NCI-H2196 treated with DMSO at 0.1 percent for 48 hours (cell line): ENCODE data around the gene FBXO31.

Experiments
- DNase-seq: peaks from one replicate; lab custom pipeline; 2025; ENCODE audit not compliant: unreplicated experiment; lab: John Stamatoyannopoulos, UW

FBXO31 gene, protein sequence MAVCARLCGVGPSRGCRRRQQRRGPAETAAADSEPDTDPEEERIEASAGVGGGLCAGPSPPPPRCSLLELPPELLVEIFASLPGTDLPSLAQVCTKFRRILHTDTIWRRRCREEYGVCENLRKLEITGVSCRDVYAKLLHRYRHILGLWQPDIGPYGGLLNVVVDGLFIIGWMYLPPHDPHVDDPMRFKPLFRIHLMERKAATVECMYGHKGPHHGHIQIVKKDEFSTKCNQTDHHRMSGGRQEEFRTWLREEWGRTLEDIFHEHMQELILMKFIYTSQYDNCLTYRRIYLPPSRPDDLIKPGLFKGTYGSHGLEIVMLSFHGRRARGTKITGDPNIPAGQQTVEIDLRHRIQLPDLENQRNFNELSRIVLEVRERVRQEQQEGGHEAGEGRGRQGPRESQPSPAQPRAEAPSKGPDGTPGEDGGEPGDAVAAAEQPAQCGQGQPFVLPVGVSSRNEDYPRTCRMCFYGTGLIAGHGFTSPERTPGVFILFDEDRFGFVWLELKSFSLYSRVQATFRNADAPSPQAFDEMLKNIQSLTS

DNA sequence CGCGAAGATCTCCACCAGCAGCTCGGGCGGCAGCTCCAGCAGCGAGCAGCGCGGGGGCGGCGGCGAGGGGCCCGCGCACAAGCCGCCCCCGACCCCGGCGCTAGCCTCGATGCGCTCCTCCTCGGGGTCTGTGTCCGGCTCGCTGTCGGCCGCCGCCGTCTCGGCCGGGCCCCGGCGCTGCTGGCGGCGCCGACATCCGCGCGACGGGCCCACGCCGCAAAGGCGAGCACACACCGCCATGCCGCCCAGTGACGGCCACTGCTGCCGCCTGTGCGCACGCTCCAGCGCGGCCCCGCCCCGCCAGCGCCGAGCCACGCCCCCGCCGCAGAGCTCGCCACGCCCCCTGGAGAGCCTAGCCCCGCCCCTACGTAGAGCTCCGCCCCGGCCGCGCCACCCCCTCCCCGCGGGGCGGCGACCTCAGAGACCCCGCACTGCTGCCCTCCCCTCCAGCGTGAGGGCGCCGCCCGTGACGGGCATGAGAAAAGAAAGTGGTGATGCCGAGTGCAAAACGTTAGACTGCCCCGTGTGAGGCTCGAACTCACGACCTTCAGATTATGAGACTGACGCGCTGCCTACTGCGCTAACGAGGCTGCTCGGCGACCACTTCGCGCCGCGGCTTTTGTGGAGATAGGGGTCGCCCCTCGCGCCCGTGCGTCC is at the start of gene FBXO31:
TSS of gene FBXO31 (minus strand) at position 272 of the 657 bp plus-strand sequence. CDS start at position 240, 32 bp downstream.
- DNase-seq: peak; percentile 50

GRCh38 chr16:87432330-87432915 is 48.8 kb upstream of the FBXO31 start:
- DNase-seq: no peak

DNA sequence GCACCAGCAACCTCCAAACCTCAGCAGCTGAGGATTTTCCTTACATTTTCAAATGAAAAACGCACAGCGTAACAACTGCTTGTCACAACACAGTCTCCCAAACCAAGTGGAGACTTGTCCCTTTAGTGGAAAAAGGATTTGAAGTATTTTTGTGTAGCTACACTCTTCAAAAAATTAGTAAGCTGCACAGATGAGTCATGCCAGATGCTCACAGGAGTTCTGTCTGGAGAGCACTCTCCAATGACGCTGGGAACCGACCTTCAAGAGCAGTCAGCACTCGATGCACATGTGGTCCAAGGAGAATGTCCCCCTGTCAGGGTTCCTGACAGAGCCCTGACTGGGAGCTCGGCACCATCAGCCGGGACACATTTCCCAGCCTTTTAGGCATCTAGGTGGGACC is 48.4 kb upstream of the FBXO31 start:
- DNase-seq: no peak

DNA sequence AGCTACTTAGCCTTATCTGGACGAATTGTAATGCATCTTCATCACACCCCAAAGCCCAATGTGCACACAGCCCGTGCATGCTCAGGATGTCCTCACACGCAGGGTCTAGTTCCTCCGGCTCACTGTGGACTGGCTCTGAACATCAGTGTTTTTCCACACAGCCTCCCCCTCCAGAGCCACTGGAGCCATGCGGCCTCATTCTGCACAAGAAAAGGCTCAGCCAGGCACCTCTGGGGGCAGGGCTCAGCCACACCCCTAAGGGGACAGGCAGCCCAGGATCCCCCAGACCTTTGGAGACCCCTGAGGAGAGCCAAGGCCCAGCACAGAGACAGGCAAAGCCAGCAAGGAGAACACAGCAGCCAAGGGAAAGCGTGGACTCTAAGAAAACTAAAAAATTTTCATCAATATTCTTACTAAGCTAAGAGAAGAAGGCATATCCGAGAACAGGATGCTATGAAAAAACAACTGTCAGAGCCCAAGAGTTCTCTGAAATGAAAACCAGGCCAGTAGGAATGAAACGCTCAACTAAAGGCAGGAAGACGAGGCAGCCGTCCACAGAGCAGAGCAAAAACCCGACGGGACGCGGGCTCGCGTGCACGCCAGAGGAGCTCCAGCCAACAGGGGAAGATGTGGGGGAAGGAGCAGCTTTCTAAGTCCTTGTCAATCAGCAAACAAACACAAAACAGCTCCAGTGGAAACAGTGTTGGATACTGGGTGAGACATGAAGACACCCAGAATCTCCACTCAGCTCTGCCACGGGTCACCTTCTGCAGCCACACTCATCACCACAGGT is 43.0 kb upstream of the FBXO31 start:
- no peak for DNase-seq

DNA sequence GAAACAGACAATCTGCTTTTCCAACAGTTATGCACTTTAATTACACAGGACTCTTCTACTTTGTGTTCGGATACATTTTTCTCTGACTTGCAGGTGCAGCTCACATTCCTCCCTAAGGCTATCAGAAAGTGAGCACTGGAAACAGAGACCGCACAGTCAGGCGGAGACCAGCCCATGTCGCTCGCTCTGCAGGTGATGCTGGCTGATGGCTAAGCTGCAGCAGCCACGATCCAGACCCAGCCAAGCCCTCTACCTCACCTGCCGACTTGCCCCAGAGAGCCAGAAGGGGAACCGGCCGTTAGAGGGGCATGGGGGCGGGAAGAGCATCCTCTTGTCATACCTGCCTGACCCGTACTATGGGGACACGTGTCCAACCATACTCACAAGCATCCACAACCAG is 42.4 kb upstream of the FBXO31 start:
- no peak for DNase-seq

DNA sequence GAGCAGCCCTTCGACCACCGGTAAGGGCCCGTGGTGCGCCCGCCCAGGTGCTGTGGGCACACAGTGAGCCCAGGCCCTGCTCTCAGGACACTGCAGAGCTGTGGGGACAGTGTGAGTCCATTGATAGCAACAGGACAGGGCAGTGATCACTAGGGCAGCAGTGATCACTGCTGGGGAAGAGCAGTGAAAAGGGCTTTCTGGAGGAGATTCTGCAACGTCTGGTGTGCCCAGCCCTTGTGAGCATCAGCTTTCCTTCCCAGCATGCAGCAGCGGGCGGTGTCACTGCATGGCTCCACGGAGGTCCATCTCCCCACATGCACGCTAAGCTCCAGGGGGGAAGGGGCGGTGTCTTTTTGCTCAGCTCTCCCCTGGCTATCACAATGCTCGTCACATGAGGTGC is 40.7 kb upstream of the FBXO31 start:
- DNase-seq: no peak

GRCh38 chr16:87423429-87423828 is 39.9 kb upstream of the FBXO31 start:
- DNase-seq: no peak

GRCh38 chr16:87422106-87422505 is 38.5 kb upstream of the FBXO31 start:
- DNase-seq: no peak

- DNase-seq: no peak
Observed at GRCh38 chr16:87421003-87421912, 37.7 kb upstream of the FBXO31 start.

GRCh38 chr16:87420026-87421002 is 36.7 kb upstream of the FBXO31 start:
- no peak for DNase-seq

- DNase-seq: no peak
Observed at GRCh38 chr16:87418644-87419043, 35.1 kb upstream of the FBXO31 start.

GRCh38 chr16:87418216-87418615 is 34.6 kb upstream of the FBXO31 start:
- DNase-seq: no peak

GRCh38 chr16:87417528-87417910 is 33.9 kb upstream of the FBXO31 start:
- DNase-seq: no peak

GRCh38 chr16:87416826-87417527 is 33.4 kb upstream of the FBXO31 start:
- no peak for DNase-seq

GRCh38 chr16:87415441-87415840 is 31.9 kb upstream of the FBXO31 start:
- no peak for DNase-seq

DNA sequence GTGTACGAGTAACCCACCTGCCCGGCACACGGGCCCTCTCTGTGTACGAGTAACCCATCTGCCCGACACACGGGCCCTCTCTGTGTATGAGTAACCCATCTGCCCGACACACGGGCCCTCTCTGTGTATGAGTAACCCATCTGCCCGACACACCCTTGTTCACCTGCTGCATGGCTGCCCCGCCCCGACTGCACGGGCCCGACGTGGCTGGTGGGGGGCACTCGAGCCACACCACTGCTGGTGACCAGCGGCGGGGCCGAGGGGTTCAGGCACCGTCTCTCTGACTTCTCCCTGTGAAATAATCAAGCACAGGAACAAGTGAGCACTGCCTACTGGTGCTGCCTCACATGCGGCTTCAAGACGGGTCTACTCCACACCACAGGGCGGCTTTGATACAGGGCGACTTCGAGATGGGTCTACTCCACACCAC is 30.7 kb upstream of the FBXO31 start:
- no peak for DNase-seq

GRCh38 chr16:87412996-87413421 is 29.4 kb upstream of the FBXO31 start:
- DNase-seq: no peak

DNA sequence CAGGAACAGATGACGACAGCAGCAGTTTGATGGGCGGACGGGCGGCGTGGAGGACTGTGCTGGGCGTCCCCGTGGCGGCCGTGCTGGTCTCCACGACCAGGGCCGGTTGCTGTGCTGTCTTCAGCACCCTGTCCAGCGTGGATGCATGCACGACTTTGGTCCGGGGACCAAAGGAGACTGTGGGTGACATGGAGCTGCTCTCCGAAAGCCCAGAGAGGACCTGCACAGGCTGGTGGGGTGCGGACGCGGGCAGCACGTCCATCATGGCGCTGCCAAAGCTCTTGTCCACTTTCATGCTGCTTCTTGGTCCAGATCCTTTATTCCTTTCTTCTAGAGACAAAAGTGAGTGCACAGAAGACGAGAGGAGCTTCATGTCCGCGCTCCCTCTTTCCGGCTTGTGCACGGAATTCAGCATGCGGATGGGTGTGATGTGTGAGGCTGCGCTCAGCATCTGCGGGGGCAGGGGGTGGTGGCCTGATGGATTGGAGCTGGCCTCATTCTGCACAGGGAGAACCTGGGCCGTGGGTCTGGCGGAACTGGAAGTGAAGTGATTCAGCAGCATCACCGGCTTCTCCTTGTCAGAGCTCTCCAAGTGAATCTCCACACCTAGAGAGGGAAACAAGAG is 28.9 kb upstream of the FBXO31 start:
- no peak for DNase-seq
